Adrenal gland (tissue), 12 donors: Measurements from ENCODE around the gene PXDN. TPM values are rescaled to one million over a fixed set of nuclear protein-coding genes. Genes with fewer than 3 reads are reported as not detected.

Experiments
- DNase-seq, 7 donors: peaks; one replicate each; pipeline ENCODE4 v3.0.0-alpha.2; 2019 to 2020
- H3K27ac ChIP-seq, 5 donors: fragments of 200-600 bp; sonication (generic) in 4 of 5; 1 replicate in 3 of 5; 2 replicates in 2 of 5; pipeline versions ENCODE4 v1.5.1 to v1.8.0; 2016 to 2020; ENCODE audit warnings: mild to moderate bottlenecking in 1 of 5
- H3K27me3 ChIP-seq: fragments of 200-600 bp; 2 replicates; pipeline ENCODE4 v1.8.0; 2021
- H3K36me3 ChIP-seq, 2 donors: fragments of 200-600 bp; replicated peaks in 1 of 2; 1 replicate in 1 of 2; 2 replicates in 1 of 2; pipeline versions ENCODE4 v1.5.1 to v1.8.0; 2018 to 2022
- H3K4me1 ChIP-seq, 2 donors: fragments of 200-600 bp; replicated peaks in 1 of 2; 1 replicate in 1 of 2; 2 replicates in 1 of 2; pipeline versions ENCODE4 v1.5.1 to v1.8.0; 2018 to 2021
- H3K4me3 ChIP-seq, 4 donors: fragments of 200-600 bp; sonication (generic) in 3 of 4; one replicate each; pipeline ENCODE4 v1.5.1; 2016 to 2018
- H3K9me3 ChIP-seq, 3 donors: fragments of 200-600 bp; sonication (generic) in 1 of 3; replicated peaks in 1 of 3; 1 replicate in 2 of 3; 2 replicates in 1 of 3; pipeline versions ENCODE4 v1.5.1 to v1.8.0; 2016 to 2021
- POLR2A ChIP-seq, 2 donors: fragments of 450-650 bp; IDR thresholded peaks; one replicate each; pipeline ENCODE4 v1.6.1; 2017; ENCODE audit warnings: antibody characterized with exemption in 2 of 2, mild to moderate bottlenecking in 2 of 2, moderate library complexity in 1 of 2
- WGBS, 4 donors: extraction: QIAGEN DNeasy Blood & Tissue Kit in 2 of 4; methylation state at CpG; one replicate each; pipeline versions ENCODE4 v1.1.5 to v1.1.7; 2013 to 2017; 5-methylcytosine and 5-hydroxymethylcytosine counted together
- intact Hi-C, 2 donors: fragments of 100-400 bp; cut with DNase I; formaldehyde crosslinking; loops; one replicate each; pipeline versions ENCODE4 v1.14.1 to v1.15.0; 2022 to 2023
- polyA plus RNA-seq, 3 donors: library from polyadenylated mRNA; stranded (reverse); fragments of 200-250 nt in 2 of 3; fragments of 350-450 nt in 1 of 3; fragmentation: Illumina TruSeq in 1 of 3; extraction: RNeasy Lipid Tissue Mini Kit (QIAGEN cat#74804) in 1 of 3; gene quantifications; one replicate each; pipeline ENCODE4 v1.2.3, GENCODE V29; 2013 to 2014
- total RNA-seq, 9 donors: library from RNA; depleted of rRNA in 4 of 9; stranded (reverse); fragments of >200 nt in 4 of 9; fragments of 120-200 nt in 1 of 9; fragmentation: NEBNext Ultra II Directional in 1 of 9; extraction: Animal tissue kit (Norgen Biotek cat#: 25700) in 1 of 9; gene quantifications; one replicate each; pipeline versions ENCODE4 v1.1.0 to v1.2.4, GENCODE V29; 2013 to 2023
- TF ChIP-seq, protein P1 (sequence below), 6 experiments: fragments of 450-650 bp in 4 of 6; fragments of 200-600 bp in 2 of 6; sonication (generic) in 1 of 6; IDR thresholded peaks; 1 replicate in 5 of 6; 2 replicates in 1 of 6; pipeline versions ENCODE4 v1.5.1 to v1.8.0; 2016 to 2021; ENCODE audit warnings: antibody characterized with exemption in 6 of 6, mild to moderate bottlenecking in 2 of 6, moderate library complexity in 1 of 6
- donor health status: healthy with polysubstance abuse.
- donor health status: Bipolar disorder and iron deficiency.
- donor health status: DM: yes; HTN: yes; CAD: no.
- donor health status: DM: no; HTN: no; CAD: no.
- donor health status: DM: no; HTN: no; CAD: no.
- donor health status: DM: yes; HTN: yes; CAD: no.

PXDN gene
- total and polyA plus RNA-seq, 12 donors, result 8.5 to 39.5 (median 22.1) TPM

DNA sequence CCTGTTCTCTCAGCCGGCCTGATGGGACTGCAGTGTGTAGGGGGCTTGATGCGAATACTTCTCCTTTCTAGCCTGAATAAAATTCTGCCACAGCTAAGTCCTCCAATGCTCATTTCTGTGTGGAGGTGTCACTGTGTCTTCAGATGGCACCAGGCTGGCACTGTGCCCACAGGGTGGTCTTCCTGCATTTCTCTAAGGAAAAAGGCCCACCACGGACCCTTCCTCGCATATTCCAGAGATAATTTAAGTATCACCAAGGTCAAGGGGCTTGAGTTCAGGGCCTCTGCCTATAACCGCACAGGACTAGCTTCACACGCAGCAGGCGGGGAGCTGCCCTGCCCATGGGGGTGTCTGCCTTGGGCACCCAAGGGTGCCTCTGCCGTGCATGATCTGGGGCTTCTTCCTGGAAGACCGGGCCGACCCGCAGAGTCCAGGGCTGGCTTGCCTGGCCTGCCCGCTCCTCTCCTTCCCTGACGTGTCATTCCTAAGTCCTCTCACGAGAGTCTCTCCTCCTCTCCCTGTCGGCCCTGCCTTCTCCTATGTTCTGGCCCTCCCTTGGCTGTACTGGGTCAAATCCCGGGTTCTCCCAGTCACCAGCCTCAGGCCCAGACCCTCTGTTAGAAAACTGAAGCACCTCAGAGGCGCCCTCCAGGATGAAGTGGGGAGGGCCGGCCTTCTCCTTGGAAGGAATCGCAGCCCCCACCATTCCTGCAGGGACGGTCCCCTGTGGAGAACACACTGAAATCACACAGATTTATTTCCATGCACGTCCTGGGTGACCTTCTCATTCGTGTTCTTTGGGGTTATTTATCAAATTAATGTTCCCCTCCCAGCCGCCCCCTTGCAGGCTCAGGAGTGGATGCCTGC, 48.9 kb upstream of the PXDN start:
- 76 to 85% (median 81%) methylated on average over 21 to 23 of the region's 23 CpGs for WGBS, 4 donors
- no peak for TF ChIP-seq POLR2A (IDR thresholded peaks at IDR 0.05)
- TF ChIP-seq, protein P1, sequence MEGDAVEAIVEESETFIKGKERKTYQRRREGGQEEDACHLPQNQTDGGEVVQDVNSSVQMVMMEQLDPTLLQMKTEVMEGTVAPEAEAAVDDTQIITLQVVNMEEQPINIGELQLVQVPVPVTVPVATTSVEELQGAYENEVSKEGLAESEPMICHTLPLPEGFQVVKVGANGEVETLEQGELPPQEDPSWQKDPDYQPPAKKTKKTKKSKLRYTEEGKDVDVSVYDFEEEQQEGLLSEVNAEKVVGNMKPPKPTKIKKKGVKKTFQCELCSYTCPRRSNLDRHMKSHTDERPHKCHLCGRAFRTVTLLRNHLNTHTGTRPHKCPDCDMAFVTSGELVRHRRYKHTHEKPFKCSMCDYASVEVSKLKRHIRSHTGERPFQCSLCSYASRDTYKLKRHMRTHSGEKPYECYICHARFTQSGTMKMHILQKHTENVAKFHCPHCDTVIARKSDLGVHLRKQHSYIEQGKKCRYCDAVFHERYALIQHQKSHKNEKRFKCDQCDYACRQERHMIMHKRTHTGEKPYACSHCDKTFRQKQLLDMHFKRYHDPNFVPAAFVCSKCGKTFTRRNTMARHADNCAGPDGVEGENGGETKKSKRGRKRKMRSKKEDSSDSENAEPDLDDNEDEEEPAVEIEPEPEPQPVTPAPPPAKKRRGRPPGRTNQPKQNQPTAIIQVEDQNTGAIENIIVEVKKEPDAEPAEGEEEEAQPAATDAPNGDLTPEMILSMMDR (IDR thresholded peaks at IDR 0.05), result no peak
- intact Hi-C loops, result no loop called here
- H3K36me3 ChIP-seq, result no peaks in the 10 kb centered on the region
- H3K27me3 ChIP-seq, result no peaks in the 10 kb centered on the region
- H3K9me3 ChIP-seq, result no peaks in the 10 kb centered on the region
- no peak overlapping the region for H3K4me3 ChIP-seq
- DNase-seq, result no peak
- no peak overlapping the region for H3K27ac ChIP-seq
- no peaks in the 10 kb centered on the region for H3K4me1 ChIP-seq

DNA sequence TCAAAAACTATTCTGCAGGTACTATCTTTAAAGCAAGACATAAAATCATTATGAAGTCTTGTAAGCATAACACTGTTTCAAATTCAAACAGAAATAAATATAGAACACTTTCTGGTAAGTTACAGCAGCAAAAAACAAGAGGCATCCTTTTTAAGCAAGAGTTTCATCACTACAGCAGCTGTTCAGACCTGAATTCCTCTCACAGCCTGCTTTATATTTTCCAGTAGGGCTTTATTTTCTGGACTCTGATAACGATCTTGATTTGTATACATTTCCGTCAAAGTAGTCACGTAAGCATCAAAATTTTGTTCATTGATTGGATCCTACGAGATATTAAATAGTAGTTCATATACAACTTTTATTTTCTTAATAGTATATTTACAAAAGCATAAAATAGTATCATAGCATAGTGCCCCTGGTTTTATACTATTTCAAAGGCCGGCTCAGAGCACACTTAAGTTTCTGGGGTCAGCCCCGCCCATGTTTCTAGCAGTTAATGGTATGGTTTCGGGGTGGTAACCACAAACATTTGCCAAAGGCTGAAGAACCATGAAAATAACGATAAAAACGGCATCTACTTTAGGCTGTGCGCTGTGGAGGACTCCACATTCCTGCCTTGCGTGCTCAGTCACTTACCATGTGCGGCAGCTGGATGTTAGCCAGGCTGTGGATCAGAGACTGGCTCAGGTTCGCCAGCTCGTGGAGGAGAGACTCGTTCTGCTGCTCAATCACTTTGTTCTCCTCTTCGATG, 47.5 kb upstream of the PXDN start:
- intact Hi-C loops, result no loop called here
- Histone ChIP-seq H3K9me3 (no peaks in the 10 kb centered on the region), H3K4me1 (no peaks in the 10 kb centered on the region), H3K36me3 (no peaks in the 10 kb centered on the region), H3K4me3 (no peak overlapping the region), H3K27me3 (no peaks in the 10 kb centered on the region), H3K27ac (no peak overlapping the region)
- TF ChIP-seq, protein P1 (IDR thresholded peaks at IDR 0.05), result no peak
- no peak for TF ChIP-seq POLR2A (IDR thresholded peaks at IDR 0.05)
- 82 to 87% (median 84%) methylated on average over 16 of the region's 16 CpGs for WGBS, 4 donors
- DNase-seq, result no peak

- Histone ChIP-seq H3K27me3 (no peaks in the 10 kb centered on the region), H3K4me3 (no peak overlapping the region), H3K4me1 (no peaks in the 10 kb centered on the region), H3K9me3 (no peaks in the 10 kb centered on the region), H3K27ac (no peak overlapping the region), H3K36me3 (no peaks in the 10 kb centered on the region)
- intact Hi-C loops, result no loop called here
- no peak for DNase-seq
- TF ChIP-seq POLR2A (IDR thresholded peaks at IDR 0.05), result no peak
- WGBS, 4 donors, result 63 to 78% (median 71%) methylated on average over 6 of the region's 6 CpGs
These were observed 46.8 kb upstream of the PXDN start for GRCh38 chr2:1791006-1791605.

GRCh38 chr2:1790473-1790872, 46.2 kb upstream of the PXDN start:
- DNase-seq, result no peak
- WGBS, 4 donors, result 52 to 69% (median 63%) methylated on average over 6 of the region's 6 CpGs
- no peaks in the 10 kb centered on the region for H3K36me3 ChIP-seq
- H3K4me3 ChIP-seq, result no peak overlapping the region
- TF ChIP-seq, protein P1 (IDR thresholded peaks at IDR 0.05), result no peak
- H3K4me1 ChIP-seq, result no peaks in the 10 kb centered on the region
- no peaks in the 10 kb centered on the region for H3K9me3 ChIP-seq
- intact Hi-C loops, result no loop called here
- no peak overlapping the region for H3K27ac ChIP-seq
- no peaks in the 10 kb centered on the region for H3K27me3 ChIP-seq
